ENCODE measurements around the gene LRRFIP1.

Gene LRRFIP1

DNA sequence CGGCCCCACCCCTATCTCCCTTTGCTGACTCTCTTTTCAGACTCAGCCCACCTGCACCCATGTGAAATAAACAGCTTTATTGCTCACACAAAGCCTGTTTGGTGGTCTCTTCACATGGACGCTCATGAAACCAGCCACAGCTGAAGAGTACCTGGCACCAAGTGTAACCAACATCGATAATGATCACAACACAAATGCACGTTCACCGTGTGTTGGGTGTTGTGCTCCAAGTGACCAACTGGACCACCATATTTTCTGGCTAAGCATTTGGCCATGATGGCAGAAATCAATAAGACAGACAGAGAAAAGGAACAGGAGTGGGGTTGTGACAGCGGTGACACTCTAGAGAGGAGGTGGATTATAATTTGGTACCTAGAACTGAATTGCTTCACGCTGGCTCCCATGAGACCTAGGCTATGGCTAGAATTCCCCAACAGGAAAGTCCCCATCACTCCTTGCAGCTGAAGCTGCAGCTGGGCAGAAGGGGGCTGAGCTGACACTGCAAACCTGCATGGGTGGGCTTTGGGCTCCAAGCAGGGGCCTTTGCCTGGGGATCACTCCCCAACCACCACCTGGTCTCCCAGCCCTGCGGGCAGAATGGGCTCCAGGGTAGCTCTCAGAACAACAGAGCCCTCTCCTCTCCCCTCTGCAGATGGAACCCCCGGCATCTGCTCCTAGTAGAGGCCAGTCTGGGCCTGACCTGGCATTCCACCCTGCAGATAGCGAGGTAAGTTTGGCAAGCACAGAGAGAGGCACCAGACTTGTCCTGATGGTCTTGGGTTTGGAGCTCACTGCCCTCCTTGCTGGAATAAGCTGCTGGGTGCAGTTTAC is 14.6 kb upstream of the LRRFIP1 start:
- Histone ChIP-seq H3K9ac (no peak overlapping the region), H3K36me3 (ENCODE audit: control insufficient read depth, insufficient read depth, low read length) (no peaks in the 10 kb centered on the region), H3K79me2 (no peaks in the 10 kb centered on the region), H3K4me1 (peaks cover 8% of the 10 kb centered on the region), H2AFZ (no peak overlapping the region), H3K4me2 (ENCODE audit: low read length) (no peak overlapping the region), H3K4me3 (ENCODE audit: low read depth, low read length) (no peak overlapping the region), H3K9me3 (ENCODE audit: control insufficient read depth, low read length) (no peaks in the 10 kb centered on the region), H3K27ac (no peak overlapping the region), H3K27me3 (ENCODE audit: control insufficient read depth, insufficient read depth, low read length) (no peaks in the 10 kb centered on the region)
- TF ChIP-seq, protein P1, sequence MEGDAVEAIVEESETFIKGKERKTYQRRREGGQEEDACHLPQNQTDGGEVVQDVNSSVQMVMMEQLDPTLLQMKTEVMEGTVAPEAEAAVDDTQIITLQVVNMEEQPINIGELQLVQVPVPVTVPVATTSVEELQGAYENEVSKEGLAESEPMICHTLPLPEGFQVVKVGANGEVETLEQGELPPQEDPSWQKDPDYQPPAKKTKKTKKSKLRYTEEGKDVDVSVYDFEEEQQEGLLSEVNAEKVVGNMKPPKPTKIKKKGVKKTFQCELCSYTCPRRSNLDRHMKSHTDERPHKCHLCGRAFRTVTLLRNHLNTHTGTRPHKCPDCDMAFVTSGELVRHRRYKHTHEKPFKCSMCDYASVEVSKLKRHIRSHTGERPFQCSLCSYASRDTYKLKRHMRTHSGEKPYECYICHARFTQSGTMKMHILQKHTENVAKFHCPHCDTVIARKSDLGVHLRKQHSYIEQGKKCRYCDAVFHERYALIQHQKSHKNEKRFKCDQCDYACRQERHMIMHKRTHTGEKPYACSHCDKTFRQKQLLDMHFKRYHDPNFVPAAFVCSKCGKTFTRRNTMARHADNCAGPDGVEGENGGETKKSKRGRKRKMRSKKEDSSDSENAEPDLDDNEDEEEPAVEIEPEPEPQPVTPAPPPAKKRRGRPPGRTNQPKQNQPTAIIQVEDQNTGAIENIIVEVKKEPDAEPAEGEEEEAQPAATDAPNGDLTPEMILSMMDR (IDR thresholded peaks at IDR 0.05) = no peak

DNA sequence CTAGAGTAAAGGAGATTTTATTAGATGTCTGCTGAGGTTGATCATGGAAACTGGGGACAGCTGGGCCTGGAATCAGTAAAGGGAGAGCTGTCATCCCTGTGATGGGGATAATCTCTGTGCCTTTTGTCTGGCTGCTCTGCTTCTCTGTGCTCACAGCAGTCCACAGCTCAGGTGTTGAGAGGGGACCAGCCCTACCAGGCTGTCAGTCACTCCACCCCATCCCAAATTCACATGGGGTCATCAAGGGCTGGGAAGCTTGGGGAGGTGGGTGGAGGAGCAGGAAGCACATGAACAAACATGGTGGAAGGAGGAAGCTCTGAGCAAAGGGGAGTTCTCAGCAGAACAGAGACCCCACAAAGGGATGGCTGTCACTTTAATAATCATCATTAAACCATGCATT is 13.7 kb upstream of the LRRFIP1 start:
- no peak overlapping the region for H3K4me3 ChIP-seq (ENCODE audit: low read depth, low read length)
- H3K4me1 ChIP-seq = peaks cover 8% of the 10 kb centered on the region

DNA sequence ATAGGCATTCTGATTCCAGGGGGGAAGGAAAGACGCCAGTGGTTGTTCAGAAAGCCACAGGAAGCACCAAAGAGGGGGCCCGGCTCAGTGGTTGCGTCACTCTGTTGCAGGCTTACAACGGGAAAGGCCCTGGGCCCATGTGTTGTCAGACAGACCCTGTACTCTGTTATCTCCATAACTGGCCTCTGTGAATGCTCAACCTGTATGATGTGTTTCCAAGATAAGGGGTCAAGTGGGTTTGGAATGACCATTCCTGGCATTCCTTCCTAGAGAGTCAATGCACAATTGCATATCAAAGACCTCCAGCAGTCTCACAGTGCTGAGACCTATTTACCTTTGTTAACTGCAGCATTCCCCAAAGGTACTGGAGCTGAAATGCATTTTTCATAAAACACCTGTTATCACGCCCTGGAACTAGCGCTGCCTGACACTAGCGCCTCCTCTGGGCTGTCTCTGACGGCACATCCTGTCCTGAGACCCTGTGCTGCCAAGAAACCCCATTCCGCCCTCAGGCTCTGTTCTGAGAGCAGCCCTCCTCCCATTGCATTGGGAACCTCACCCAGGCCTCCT is 13.2 kb upstream of the LRRFIP1 start:
- H3K9me3 ChIP-seq (ENCODE audit: control insufficient read depth, low read length) = no peaks in the 10 kb centered on the region
- TF ChIP-seq, protein P1 (IDR thresholded peaks at IDR 0.05) = peak; percentile 14
- H2AFZ ChIP-seq = peak overlapping the region; percentile 43
- H3K27ac ChIP-seq = no peak overlapping the region
- no peak overlapping the region for H3K4me2 ChIP-seq (ENCODE audit: low read length)
- H3K9ac ChIP-seq = no peak overlapping the region
- H3K36me3 ChIP-seq (ENCODE audit: control insufficient read depth, insufficient read depth, low read length) = no peaks in the 10 kb centered on the region
- H3K27me3 ChIP-seq (ENCODE audit: control insufficient read depth, insufficient read depth, low read length) = no peaks in the 10 kb centered on the region
- H3K79me2 ChIP-seq = no peaks in the 10 kb centered on the region
- peaks cover 8% of the 10 kb centered on the region for H3K4me1 ChIP-seq
- no peak overlapping the region for H3K4me3 ChIP-seq (ENCODE audit: low read depth, low read length)

More for the DNA sequence above, 13.7 kb upstream of the LRRFIP1 start:
- no peaks in the 10 kb centered on the region for H3K36me3 ChIP-seq (ENCODE audit: control insufficient read depth, insufficient read depth, low read length)
- H3K27me3 ChIP-seq (ENCODE audit: control insufficient read depth, insufficient read depth, low read length) = no peaks in the 10 kb centered on the region
- H3K79me2 ChIP-seq = no peaks in the 10 kb centered on the region
- H3K9me3 ChIP-seq (ENCODE audit: control insufficient read depth, low read length) = no peaks in the 10 kb centered on the region
- H3K4me2 ChIP-seq (ENCODE audit: low read length) = no peak overlapping the region
- TF ChIP-seq, protein P1 (IDR thresholded peaks at IDR 0.05) = no peak
- H3K27ac ChIP-seq = no peak overlapping the region
- H3K9ac ChIP-seq = no peak overlapping the region
- H2AFZ ChIP-seq = peak overlapping the region; percentile 43

DNA sequence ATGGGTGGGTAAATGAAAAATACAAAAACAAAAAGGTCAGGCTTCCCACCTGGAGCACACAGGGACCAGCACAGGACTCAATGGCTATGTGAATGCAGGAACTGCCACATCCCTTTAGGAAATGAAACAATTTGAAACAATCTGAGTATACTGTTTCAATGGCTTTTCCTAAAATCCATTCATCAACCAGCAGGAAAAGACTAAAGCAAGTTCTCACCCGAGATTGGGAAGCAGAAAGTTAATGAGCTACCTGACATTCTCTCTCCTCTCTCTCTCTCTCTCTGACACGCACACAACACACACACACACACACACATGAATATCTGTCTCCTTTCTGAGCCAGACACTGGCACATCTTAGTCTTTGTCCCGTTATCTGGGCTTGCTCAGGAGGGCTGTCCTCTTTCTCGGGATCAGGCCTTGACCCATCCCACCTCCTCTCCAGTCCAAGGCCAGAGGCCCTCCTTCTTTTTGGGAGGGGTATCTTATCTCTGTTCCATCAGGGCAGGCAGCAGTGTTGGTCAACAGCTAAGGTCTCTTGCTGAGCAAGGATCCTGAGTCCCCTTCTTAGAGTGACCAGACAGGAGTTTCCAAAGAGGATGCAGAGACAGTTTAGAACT is 11.6 kb upstream of the LRRFIP1 start:
- TF ChIP-seq, protein P1 (IDR thresholded peaks at IDR 0.05) = no peak
- Histone ChIP-seq H3K4me2 (ENCODE audit: low read length) (no peak overlapping the region), H3K79me2 (no peaks in the 10 kb centered on the region), H2AFZ (no peak overlapping the region), H3K27ac (peak overlapping the region; percentile 20), H3K9ac (no peak overlapping the region), H3K4me1 (peaks cover 8% of the 10 kb centered on the region), H3K9me3 (ENCODE audit: control insufficient read depth, low read length) (no peaks in the 10 kb centered on the region), H3K4me3 (ENCODE audit: low read depth, low read length) (no peak overlapping the region), H3K36me3 (ENCODE audit: control insufficient read depth, insufficient read depth, low read length) (no peaks in the 10 kb centered on the region), H3K27me3 (ENCODE audit: control insufficient read depth, insufficient read depth, low read length) (no peaks in the 10 kb centered on the region)

All from parathyroid adenoma (tissue), 2 donors.